HFFc6 (cell line): Measurements from ENCODE around the gene PPP2R5A. TPM values are rescaled to one million over a fixed set of nuclear protein-coding genes. Genes with fewer than 3 reads are reported as not detected.

Experiments
- DNase-seq: peaks from one replicate; pipeline ENCODE4 v3.0.0-alpha.2; 2018
- H3K27ac Mint-ChIP-seq: 2 replicates; pipeline ENCODE4 v1.8.0; 2020; ENCODE audit warnings: mild to moderate bottlenecking, mixed read lengths
- H3K27me3 Mint-ChIP-seq: 2 replicates; pipeline ENCODE4 v1.8.0; 2021; ENCODE audit warnings: mild to moderate bottlenecking, moderate library complexity, mixed read lengths; ENCODE audit not compliant: insufficient read depth
- H3K36me3 Mint-ChIP-seq: 2 replicates; pipeline ENCODE4 v1.8.0; 2021; ENCODE audit warnings: low read depth, mixed read lengths
- H3K4me1 Mint-ChIP-seq: 2 replicates; pipeline ENCODE4 v1.8.0; 2020; ENCODE audit warnings: low read depth, mixed read lengths
- H3K4me3 Mint-ChIP-seq: 2 replicates; pipeline ENCODE4 v1.8.0; 2020; ENCODE audit warnings: mild to moderate bottlenecking, moderate library complexity, mixed read lengths
- H3K9me3 Mint-ChIP-seq: 2 replicates; pipeline ENCODE4 v1.8.0; 2020; ENCODE audit warnings: mild to moderate bottlenecking, mixed read lengths
- CTCF ChIP-seq: fragments of 200-600 bp; sonication (generic); IDR thresholded peaks from 2 replicates; pipeline ENCODE4 v1.5.0; 2021; ENCODE audit warnings: antibody characterized with exemption, mild to moderate bottlenecking
- total RNA-seq, 6 experiments: library from RNA; stranded (reverse); fragmentation: NEBNext Ultra II Directional; extraction: Animal tissue kit (Norgen Biotek cat#: 25700); gene quantifications; 2 replicates in 1 of 6; 3 replicates in 5 of 6; pipeline ENCODE4 v1.2.3, GENCODE V29; 2021

The PPP2R5A gene
- total RNA-seq, 6 experiments from 2014 or later: 15.2 to 19.5 (median 17.8) TPM

GRCh38 chr1:212281590-212281989 lies 3.6 kb upstream of the PPP2R5A start:
- Mint-ChIP-seq H3K4me3 (no peak overlapping the region), H3K36me3 (no peaks in the 10 kb centered on the region), H3K9me3 (no peaks in the 10 kb centered on the region)

DNA sequence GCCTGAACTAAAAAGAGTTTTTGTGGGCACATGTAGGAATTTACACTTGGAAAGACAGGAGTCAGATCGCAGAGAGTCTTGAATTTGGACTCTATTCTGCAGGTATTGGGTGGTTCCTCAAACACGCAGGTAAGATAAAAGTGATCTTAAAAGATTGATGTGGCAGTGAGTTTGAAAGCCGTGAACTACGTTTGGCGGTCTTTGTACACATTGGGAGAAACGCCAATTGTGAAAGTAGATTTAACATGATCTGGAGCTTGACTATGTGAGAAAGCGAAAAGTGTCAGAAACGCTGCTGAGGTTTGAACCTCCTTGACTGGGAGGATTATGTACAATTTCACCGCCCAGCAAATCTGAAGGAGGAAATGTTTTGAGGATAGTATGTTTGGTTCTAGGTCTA lies 1.5 kb upstream of the PPP2R5A start:
- TF ChIP-seq CTCF: no peak
- Mint-ChIP-seq H3K27me3 (no peaks in the 10 kb centered on the region; the same call in 1 of the 2 replicates), H3K27ac (no peak overlapping the region), H3K36me3 (no peaks in the 10 kb centered on the region), H3K9me3 (no peaks in the 10 kb centered on the region), H3K4me1 (peaks cover 35% of the 10 kb centered on the region), H3K4me3 (peak overlapping the region; percentile 92)
- DNase-seq: no peak

More at GRCh38 chr1:212281590-212281989, 3.6 kb upstream of the PPP2R5A start:
- Mint-ChIP-seq H3K27ac (no peak overlapping the region), H3K4me1 (peaks cover 22% of the 10 kb centered on the region), H3K27me3 (no peaks in the 10 kb centered on the region; the same call in 1 of the 2 replicates)
- DNase-seq: no peak
- no peak for TF ChIP-seq CTCF

GRCh38 chr1:212284332-212284743 lies 872 bp upstream of the PPP2R5A start:
- no peaks in the 10 kb centered on the region for H3K36me3 Mint-ChIP-seq
- no peak for TF ChIP-seq CTCF
- no peaks in the 10 kb centered on the region for H3K9me3 Mint-ChIP-seq
- H3K4me3 Mint-ChIP-seq: peak overlapping the region; percentile 92
- H3K27ac Mint-ChIP-seq: peak overlapping the region; percentile 90
- DNase-seq: no peak
- no peaks in the 10 kb centered on the region; the same call in 1 of the 2 replicates for H3K27me3 Mint-ChIP-seq
- peaks cover 41% of the 10 kb centered on the region for H3K4me1 Mint-ChIP-seq

GRCh38 chr1:212285685-212286555 lies 710 bp downstream of the PPP2R5A start:
- no peak for TF ChIP-seq CTCF
- DNase-seq: peak; percentile 30

GRCh38 chr1:212286556-212287131 lies 1.4 kb downstream of the PPP2R5A start:
- peak; percentile 5 for DNase-seq
- peak overlapping the region; percentile 69 for H3K27ac Mint-ChIP-seq
- peak overlapping the region; percentile 92 for H3K4me3 Mint-ChIP-seq
- no peaks in the 10 kb centered on the region for H3K9me3 Mint-ChIP-seq
- H3K36me3 Mint-ChIP-seq: no peaks in the 10 kb centered on the region
- H3K4me1 Mint-ChIP-seq: peaks cover 57% of the 10 kb centered on the region
- H3K27me3 Mint-ChIP-seq: no peaks in the 10 kb centered on the region; the same call in 1 of the 2 replicates
- no peak for TF ChIP-seq CTCF

More at GRCh38 chr1:212285685-212286555, 710 bp downstream of the PPP2R5A start:
- H3K36me3 Mint-ChIP-seq: no peaks in the 10 kb centered on the region
- no peaks in the 10 kb centered on the region; the same call in 1 of the 2 replicates for H3K27me3 Mint-ChIP-seq
- peak overlapping the region; percentile 69 for H3K27ac Mint-ChIP-seq
- peaks cover 55% of the 10 kb centered on the region for H3K4me1 Mint-ChIP-seq
- H3K4me3 Mint-ChIP-seq: peak overlapping the region; percentile 92
- no peaks in the 10 kb centered on the region for H3K9me3 Mint-ChIP-seq
